ENCODE data around the gene CHCHD6. TPM values are rescaled to one million over a fixed set of nuclear protein-coding genes. Genes with fewer than 3 reads are reported as not detected.

Gene CHCHD6
- total and polyA plus RNA-seq, 4 donors: 2.0 to 5.1 (median 3.9) TPM

- no peak for TF ChIP-seq EGR1 (IDR thresholded peaks at IDR 0.05; ENCODE audit: low read depth in 2 of 2)
- TF ChIP-seq RXRA (IDR thresholded peaks at IDR 0.05): no peak
- TF ChIP-seq SP1 (IDR thresholded peaks at IDR 0.05): no peak
- no peak for TF ChIP-seq RAD21 (IDR thresholded peaks at IDR 0.05)
- no peak for TF ChIP-seq HNF4A (conservative IDR thresholded peaks at IDR 0.05)
- TF ChIP-seq NR2F2 (IDR thresholded peaks at IDR 0.05): no peak
- TF ChIP-seq FOXA1 (IDR thresholded peaks at IDR 0.05): no peak
- TF ChIP-seq ATF3 (IDR thresholded peaks at IDR 0.05): no peak
- TF ChIP-seq HNF4G (IDR thresholded peaks at IDR 0.05): no peak
- TF ChIP-seq FOXA2 (IDR thresholded peaks at IDR 0.05): no peak
These were observed 192.0 kb downstream of the CHCHD6 start (continued) for GRCh38 chr3:126896067-126896441.

DNA sequence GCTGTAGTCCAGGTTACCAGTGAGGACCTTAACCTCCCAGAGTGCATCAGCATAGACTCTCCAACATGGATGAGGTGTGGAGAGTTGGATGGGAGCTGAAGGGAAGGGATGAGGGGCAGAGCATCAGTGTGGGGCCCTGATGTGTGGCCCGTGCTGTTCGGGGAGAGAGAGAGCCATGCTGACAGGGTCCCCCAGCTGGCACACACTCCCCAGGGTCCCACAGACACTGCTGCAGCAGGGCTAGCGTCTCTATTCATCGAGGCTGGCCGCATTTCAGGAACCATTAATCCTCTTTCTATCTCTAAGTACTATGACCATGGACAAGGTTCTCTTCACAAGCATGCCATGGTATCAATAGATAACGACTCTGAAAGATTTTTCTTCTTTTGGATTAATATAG is 192.9 kb downstream of the CHCHD6 start:
- Histone ChIP-seq H3K9ac (ENCODE audit: low read depth in 1 of 2, low read length in 2 of 2) (no peak overlapping the region), H3K4me1 (ENCODE audit: control insufficient read depth in 4 of 4, insufficient read depth in 4 of 4, low read length in 3 of 4) (no peaks in the 10 kb centered on the region), H3K27me3 (ENCODE audit: control insufficient read depth in 4 of 4, insufficient read depth in 4 of 4, low read length in 3 of 4) (no peaks in the 10 kb centered on the region), H3K27ac (ENCODE audit: low read depth in 1 of 2, low read length in 2 of 2) (no peak overlapping the region), H3K36me3 (ENCODE audit: control insufficient read depth in 4 of 4, insufficient read depth in 3 of 4, low read depth in 1 of 4, low read length in 3 of 4) (no peaks in the 10 kb centered on the region), H3K4me3 (ENCODE audit: low read depth in 1 of 3, low read length in 3 of 3) (no peak overlapping the region), H3K9me3 (ENCODE audit: control insufficient read depth in 4 of 4, low read length in 3 of 4) (no peaks in the 10 kb centered on the region)
- 95% methylated on average over 6 of the region's 6 CpGs for WGBS
- TF ChIP-seq HNF4A (conservative IDR thresholded peaks at IDR 0.05) (no peak), TAF1 (conservative IDR thresholded peaks at IDR 0.05) (no peak), GABPA (IDR thresholded peaks at IDR 0.05 in 1 of 2, conservative IDR thresholded peaks at IDR 0.05 in 1 of 2) (no peak), EGR1 (IDR thresholded peaks at IDR 0.05; ENCODE audit: low read depth in 2 of 2) (no peak), FOXA1 (IDR thresholded peaks at IDR 0.05) (no peak), HNF4G (IDR thresholded peaks at IDR 0.05) (no peak), RXRA (IDR thresholded peaks at IDR 0.05) (no peak), NR2F2 (IDR thresholded peaks at IDR 0.05) (no peak), YY1 (IDR thresholded peaks at IDR 0.05) (no peak), FOXA2 (IDR thresholded peaks at IDR 0.05) (no peak), RAD21 (IDR thresholded peaks at IDR 0.05) (no peak), MAX (IDR thresholded peaks at IDR 0.05) (no peak), ATF3 (IDR thresholded peaks at IDR 0.05) (no peak), JUND (IDR thresholded peaks at IDR 0.05) (no peak)
- TF ChIP-seq, protein P1, sequence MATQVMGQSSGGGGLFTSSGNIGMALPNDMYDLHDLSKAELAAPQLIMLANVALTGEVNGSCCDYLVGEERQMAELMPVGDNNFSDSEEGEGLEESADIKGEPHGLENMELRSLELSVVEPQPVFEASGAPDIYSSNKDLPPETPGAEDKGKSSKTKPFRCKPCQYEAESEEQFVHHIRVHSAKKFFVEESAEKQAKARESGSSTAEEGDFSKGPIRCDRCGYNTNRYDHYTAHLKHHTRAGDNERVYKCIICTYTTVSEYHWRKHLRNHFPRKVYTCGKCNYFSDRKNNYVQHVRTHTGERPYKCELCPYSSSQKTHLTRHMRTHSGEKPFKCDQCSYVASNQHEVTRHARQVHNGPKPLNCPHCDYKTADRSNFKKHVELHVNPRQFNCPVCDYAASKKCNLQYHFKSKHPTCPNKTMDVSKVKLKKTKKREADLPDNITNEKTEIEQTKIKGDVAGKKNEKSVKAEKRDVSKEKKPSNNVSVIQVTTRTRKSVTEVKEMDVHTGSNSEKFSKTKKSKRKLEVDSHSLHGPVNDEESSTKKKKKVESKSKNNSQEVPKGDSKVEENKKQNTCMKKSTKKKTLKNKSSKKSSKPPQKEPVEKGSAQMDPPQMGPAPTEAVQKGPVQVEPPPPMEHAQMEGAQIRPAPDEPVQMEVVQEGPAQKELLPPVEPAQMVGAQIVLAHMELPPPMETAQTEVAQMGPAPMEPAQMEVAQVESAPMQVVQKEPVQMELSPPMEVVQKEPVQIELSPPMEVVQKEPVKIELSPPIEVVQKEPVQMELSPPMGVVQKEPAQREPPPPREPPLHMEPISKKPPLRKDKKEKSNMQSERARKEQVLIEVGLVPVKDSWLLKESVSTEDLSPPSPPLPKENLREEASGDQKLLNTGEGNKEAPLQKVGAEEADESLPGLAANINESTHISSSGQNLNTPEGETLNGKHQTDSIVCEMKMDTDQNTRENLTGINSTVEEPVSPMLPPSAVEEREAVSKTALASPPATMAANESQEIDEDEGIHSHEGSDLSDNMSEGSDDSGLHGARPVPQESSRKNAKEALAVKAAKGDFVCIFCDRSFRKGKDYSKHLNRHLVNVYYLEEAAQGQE (IDR thresholded peaks at IDR 0.05): no peak
- TF ChIP-seq, protein P2, sequence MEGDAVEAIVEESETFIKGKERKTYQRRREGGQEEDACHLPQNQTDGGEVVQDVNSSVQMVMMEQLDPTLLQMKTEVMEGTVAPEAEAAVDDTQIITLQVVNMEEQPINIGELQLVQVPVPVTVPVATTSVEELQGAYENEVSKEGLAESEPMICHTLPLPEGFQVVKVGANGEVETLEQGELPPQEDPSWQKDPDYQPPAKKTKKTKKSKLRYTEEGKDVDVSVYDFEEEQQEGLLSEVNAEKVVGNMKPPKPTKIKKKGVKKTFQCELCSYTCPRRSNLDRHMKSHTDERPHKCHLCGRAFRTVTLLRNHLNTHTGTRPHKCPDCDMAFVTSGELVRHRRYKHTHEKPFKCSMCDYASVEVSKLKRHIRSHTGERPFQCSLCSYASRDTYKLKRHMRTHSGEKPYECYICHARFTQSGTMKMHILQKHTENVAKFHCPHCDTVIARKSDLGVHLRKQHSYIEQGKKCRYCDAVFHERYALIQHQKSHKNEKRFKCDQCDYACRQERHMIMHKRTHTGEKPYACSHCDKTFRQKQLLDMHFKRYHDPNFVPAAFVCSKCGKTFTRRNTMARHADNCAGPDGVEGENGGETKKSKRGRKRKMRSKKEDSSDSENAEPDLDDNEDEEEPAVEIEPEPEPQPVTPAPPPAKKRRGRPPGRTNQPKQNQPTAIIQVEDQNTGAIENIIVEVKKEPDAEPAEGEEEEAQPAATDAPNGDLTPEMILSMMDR (IDR thresholded peaks at IDR 0.05; ENCODE audit: low read depth, low read length, missing input control): no peak
- TF ChIP-seq, protein P3, sequence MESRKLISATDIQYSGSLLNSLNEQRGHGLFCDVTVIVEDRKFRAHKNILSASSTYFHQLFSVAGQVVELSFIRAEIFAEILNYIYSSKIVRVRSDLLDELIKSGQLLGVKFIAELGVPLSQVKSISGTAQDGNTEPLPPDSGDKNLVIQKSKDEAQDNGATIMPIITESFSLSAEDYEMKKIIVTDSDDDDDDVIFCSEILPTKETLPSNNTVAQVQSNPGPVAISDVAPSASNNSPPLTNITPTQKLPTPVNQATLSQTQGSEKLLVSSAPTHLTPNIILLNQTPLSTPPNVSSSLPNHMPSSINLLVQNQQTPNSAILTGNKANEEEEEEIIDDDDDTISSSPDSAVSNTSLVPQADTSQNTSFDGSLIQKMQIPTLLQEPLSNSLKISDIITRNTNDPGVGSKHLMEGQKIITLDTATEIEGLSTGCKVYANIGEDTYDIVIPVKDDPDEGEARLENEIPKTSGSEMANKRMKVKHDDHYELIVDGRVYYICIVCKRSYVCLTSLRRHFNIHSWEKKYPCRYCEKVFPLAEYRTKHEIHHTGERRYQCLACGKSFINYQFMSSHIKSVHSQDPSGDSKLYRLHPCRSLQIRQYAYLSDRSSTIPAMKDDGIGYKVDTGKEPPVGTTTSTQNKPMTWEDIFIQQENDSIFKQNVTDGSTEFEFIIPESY (IDR thresholded peaks at IDR 0.05): no peak
- DNase-seq (ENCODE audit: low spot score): no peak

Measured in liver (tissue), 9 donors.